AG09309 (cell line): Measurements from ENCODE around the gene RAB3IP.

Source experiments
- DNase-seq: peaks from one replicate; pipeline ENCODE4 v3.0.0-alpha.2; 2010; ENCODE audit warnings: low read depth
- H3K4me3 ChIP-seq: 2 replicates; pipeline ENCODE4 v1.5.1; 2011; ENCODE audit warnings: mild to moderate bottlenecking, low read depth, low read length, moderate library complexity; ENCODE audit not compliant: control insufficient read depth
- TF ChIP-seq, protein P1 (sequence below): IDR thresholded peaks from 2 replicates; pipeline ENCODE4 v1.5.1; 2011; ENCODE audit warnings: mild to moderate bottlenecking, low read depth, low read length, inconsistent platforms; ENCODE audit not compliant: insufficient read depth, control insufficient read depth; ENCODE audit errors: missing control alignments

RAB3IP gene

GRCh38 chr12:69833696-69834095 is 95.0 kb downstream of the RAB3IP start:
- H3K4me3 ChIP-seq: no peak overlapping the region
- no peak for DNase-seq
- TF ChIP-seq, protein P1, sequence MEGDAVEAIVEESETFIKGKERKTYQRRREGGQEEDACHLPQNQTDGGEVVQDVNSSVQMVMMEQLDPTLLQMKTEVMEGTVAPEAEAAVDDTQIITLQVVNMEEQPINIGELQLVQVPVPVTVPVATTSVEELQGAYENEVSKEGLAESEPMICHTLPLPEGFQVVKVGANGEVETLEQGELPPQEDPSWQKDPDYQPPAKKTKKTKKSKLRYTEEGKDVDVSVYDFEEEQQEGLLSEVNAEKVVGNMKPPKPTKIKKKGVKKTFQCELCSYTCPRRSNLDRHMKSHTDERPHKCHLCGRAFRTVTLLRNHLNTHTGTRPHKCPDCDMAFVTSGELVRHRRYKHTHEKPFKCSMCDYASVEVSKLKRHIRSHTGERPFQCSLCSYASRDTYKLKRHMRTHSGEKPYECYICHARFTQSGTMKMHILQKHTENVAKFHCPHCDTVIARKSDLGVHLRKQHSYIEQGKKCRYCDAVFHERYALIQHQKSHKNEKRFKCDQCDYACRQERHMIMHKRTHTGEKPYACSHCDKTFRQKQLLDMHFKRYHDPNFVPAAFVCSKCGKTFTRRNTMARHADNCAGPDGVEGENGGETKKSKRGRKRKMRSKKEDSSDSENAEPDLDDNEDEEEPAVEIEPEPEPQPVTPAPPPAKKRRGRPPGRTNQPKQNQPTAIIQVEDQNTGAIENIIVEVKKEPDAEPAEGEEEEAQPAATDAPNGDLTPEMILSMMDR: no peak

GRCh38 chr12:69834147-69834546 is 95.5 kb downstream of the RAB3IP start:
- H3K4me3 ChIP-seq: no peak overlapping the region
- DNase-seq: no peak
- TF ChIP-seq, protein P1: no peak

DNA sequence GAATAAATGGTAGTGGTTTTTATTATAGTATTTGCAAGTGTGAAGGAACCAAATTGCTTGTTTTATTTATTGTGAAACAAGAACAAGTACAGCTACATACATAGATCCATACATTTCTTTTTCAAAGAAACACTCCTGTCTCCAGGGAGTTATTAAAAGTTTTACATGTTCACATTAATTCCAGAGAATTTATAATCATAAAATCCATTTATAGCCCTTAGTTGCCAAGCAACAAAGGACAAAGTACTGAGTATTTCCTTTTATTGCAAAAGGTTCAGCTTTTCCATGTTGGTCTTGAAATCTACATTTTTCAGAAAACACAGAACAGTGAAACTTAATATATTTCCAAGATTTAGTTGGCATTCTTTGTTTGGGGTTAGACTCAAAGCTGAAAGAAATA is 95.9 kb downstream of the RAB3IP start:
- DNase-seq: no peak
- TF ChIP-seq, protein P1: no peak
- H3K4me3 ChIP-seq: no peak overlapping the region

DNA sequence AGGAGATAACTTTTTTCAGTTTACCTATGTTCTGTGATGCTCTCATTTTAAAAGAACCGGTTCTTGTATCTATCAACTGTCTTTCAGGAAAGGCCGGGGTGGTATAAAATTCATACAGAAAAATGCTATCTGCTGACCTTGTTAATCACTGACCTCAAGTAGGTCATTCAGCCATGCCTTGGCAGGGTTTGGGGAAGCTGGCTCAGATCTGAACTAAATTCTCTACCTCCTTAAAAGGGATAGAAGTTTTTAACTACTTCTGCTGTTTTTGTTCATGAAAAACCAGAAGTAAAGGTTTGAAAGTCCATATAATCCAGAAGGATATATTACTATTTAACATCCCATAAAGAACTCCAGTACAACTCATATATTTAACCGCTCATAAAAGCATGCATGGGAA is 96.4 kb downstream of the RAB3IP start:
- TF ChIP-seq, protein P1: no peak
- no peak overlapping the region for H3K4me3 ChIP-seq
- DNase-seq: no peak

DNA sequence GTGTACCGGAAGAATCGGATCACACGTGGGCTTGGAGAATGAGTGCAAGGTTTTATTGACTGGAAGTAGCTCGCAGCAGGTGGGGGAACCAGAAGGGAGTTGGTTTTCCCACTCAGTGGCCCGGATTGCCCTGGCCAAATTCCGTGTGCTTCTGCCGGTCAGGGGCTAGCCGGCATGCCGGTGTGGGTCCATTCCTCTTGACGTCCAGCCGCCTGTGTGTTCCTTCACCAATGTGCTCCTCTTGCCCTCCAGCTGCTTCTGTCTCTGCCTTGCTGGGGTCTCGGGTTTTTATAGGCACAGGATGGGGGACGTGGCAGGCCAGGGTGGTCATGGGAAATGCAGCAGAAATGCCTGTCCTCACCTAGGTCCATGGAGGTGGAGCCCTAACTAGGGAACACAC is 97.4 kb downstream of the RAB3IP start:
- H3K4me3 ChIP-seq: no peak overlapping the region
- TF ChIP-seq, protein P1: no peak
- no peak for DNase-seq

GRCh38 chr12:69837191-69837590 is 98.5 kb downstream of the RAB3IP start:
- H3K4me3 ChIP-seq: no peak overlapping the region
- TF ChIP-seq, protein P1: no peak
- no peak for DNase-seq
